HEK293 (cell line): ENCODE data around the gene SWAP70.

Experiments
- CTCF ChIA-PET: fragments of 350-600 bp; formaldehyde crosslinking; extraction: SDS; loops from one replicate; lab custom pipeline; 2021; ENCODE audit warnings: antibody characterized with exemption; lab: Yijun Ruan, JAX
- POLR2A ChIA-PET: fragments of 300-600 bp; formaldehyde crosslinking; extraction: SDS; loops from one replicate; lab custom pipeline; 2020; ENCODE audit warnings: antibody characterized with exemption, inconsistent platforms; lab: Yijun Ruan, JAX
- H3K27ac ChIP-seq: fragments of 200-500 bp; sonication (Bioruptor generic); 2 replicates; pipeline ENCODE4 v1.5.1; 2014; ENCODE audit warnings: low read depth, low read length, control low read depth, inconsistent platforms; ENCODE audit errors: extremely low read depth
- H3K36me3 ChIP-seq, 2 experiments: fragments of 200-500 bp in 1 of 2; sonication (Bioruptor generic) in 1 of 2; 1 replicate in 1 of 2; 2 replicates in 1 of 2; pipeline ENCODE4 v1.5.1; 2014 to 2017; ENCODE audit warnings: inconsistent platforms in 2 of 2, low read length in 2 of 2; ENCODE audit not compliant: control insufficient read depth in 2 of 2, insufficient read depth in 1 of 2
- H3K4me1 ChIP-seq: fragments of 200-500 bp; sonication (Bioruptor generic); 2 replicates; pipeline ENCODE4 v1.5.1; 2014; ENCODE audit warnings: mild to moderate bottlenecking, low read length, inconsistent platforms; ENCODE audit not compliant: control insufficient read depth, insufficient read depth
- H3K4me3 ChIP-seq: 2 replicates; pipeline ENCODE4 v1.5.1; 2011; ENCODE audit warnings: low read depth, mild to moderate bottlenecking, control low read depth, low read length, moderate library complexity
- H3K9me3 ChIP-seq: fragments of 200-500 bp; sonication (Bioruptor generic); 2 replicates; pipeline ENCODE4 v1.5.1; 2014; ENCODE audit warnings: low read depth, low read length, inconsistent platforms; ENCODE audit not compliant: control insufficient read depth, insufficient read depth
- HOXA7 ChIP-seq: sonication (generic); formaldehyde crosslinking; IDR thresholded peaks from 2 replicates; pipeline ENCODE4 v1.8.1; 2022; ENCODE audit warnings: missing genetic modification reagents, borderline replicate concordance
- KLF10 ChIP-seq: fragments of 450-650 bp; IDR thresholded peaks from 2 replicates; pipeline ENCODE4 v1.5.1; 2018; ENCODE audit warnings: missing biosample characterization, mild to moderate bottlenecking, missing genetic modification characterization
- MYNN ChIP-seq: fragments of 450-650 bp; formaldehyde crosslinking; IDR thresholded peaks from 2 replicates; pipeline ENCODE4 v1.5.1; 2016; ENCODE audit warnings: missing biosample characterization, missing genetic modification characterization, borderline replicate concordance
- OVOL3 ChIP-seq: fragments of 450-650 bp; formaldehyde crosslinking; IDR thresholded peaks from 2 replicates; pipeline ENCODE4 v1.5.1; 2016; ENCODE audit warnings: missing biosample characterization, missing genetic modification characterization
- ZBTB1 ChIP-seq: fragments of 450-650 bp; formaldehyde crosslinking; IDR thresholded peaks from 2 replicates; pipeline ENCODE4 v1.5.1; 2016; ENCODE audit warnings: missing biosample characterization, missing genetic modification characterization
- ZNF114 ChIP-seq: fragments of 450-650 bp; formaldehyde crosslinking; IDR thresholded peaks from 2 replicates; pipeline ENCODE4 v1.5.0; 2017; ENCODE audit warnings: missing biosample characterization, missing genetic modification characterization
- ZNF138 ChIP-seq: fragments of 450-650 bp; formaldehyde crosslinking; IDR thresholded peaks from 2 replicates; pipeline ENCODE4 v1.5.1; 2016; ENCODE audit warnings: missing biosample characterization, missing genetic modification characterization, borderline replicate concordance
- ZNF223 ChIP-seq: fragments of 450-650 bp; formaldehyde crosslinking; IDR thresholded peaks from 2 replicates; pipeline ENCODE4 v1.5.1; 2016; ENCODE audit warnings: missing biosample characterization, missing genetic modification characterization
- ZNF24 ChIP-seq: fragments of 450-650 bp; formaldehyde crosslinking; IDR thresholded peaks from 2 replicates; pipeline ENCODE4 v1.5.1; 2016; ENCODE audit warnings: missing biosample characterization, missing genetic modification characterization
- ZNF248 ChIP-seq: fragments of 450-650 bp; formaldehyde crosslinking; IDR thresholded peaks from 2 replicates; pipeline ENCODE4 v1.5.1; 2017; ENCODE audit warnings: missing biosample characterization, missing genetic modification characterization
- ZNF530 ChIP-seq: fragments of 450-650 bp; formaldehyde crosslinking; IDR thresholded peaks from 2 replicates; pipeline ENCODE4 v1.5.1; 2016; ENCODE audit warnings: low read depth, missing biosample characterization, missing genetic modification characterization
- ZNF544 ChIP-seq: fragments of 450-650 bp; formaldehyde crosslinking; IDR thresholded peaks from 2 replicates; pipeline ENCODE4 v1.5.0; 2017; ENCODE audit warnings: missing biosample characterization, missing genetic modification characterization
- ZNF549 ChIP-seq: fragments of 450-650 bp; IDR thresholded peaks from 2 replicates; pipeline ENCODE4 v1.5.1; 2018; ENCODE audit warnings: missing biosample characterization, missing genetic modification characterization, mild to moderate bottlenecking, inconsistent platforms, moderate library complexity
- ZNF571 ChIP-seq: fragments of 450-650 bp; formaldehyde crosslinking; IDR thresholded peaks from 2 replicates; pipeline ENCODE4 v1.5.0; 2017; ENCODE audit warnings: missing biosample characterization, missing genetic modification characterization
- ZNF600 ChIP-seq: fragments of 450-650 bp; formaldehyde crosslinking; IDR thresholded peaks from 2 replicates; pipeline ENCODE4 v1.5.1; 2016; ENCODE audit warnings: missing biosample characterization, missing genetic modification characterization
- ZNF658 ChIP-seq: fragments of 450-650 bp; formaldehyde crosslinking; IDR thresholded peaks from 2 replicates; pipeline ENCODE4; 2016; ENCODE audit warnings: missing biosample characterization, missing genetic modification characterization
- ZNF660 ChIP-seq: fragments of 450-650 bp; IDR thresholded peaks from 2 replicates; pipeline ENCODE4 v1.5.1; 2018; ENCODE audit warnings: missing biosample characterization, mild to moderate bottlenecking, missing genetic modification characterization
- TF ChIP-seq, protein P1 (sequence below): fragments of 450-650 bp; formaldehyde crosslinking; IDR thresholded peaks from 2 replicates; pipeline ENCODE4 v1.5.1; 2016; ENCODE audit warnings: missing biosample characterization, missing genetic modification characterization
- TF ChIP-seq, protein P2 (sequence below): fragments of 450-650 bp; formaldehyde crosslinking; IDR thresholded peaks from 2 replicates; pipeline ENCODE4 v1.5.1; 2016; ENCODE audit warnings: missing biosample characterization, missing genetic modification characterization
- TF ChIP-seq, protein P3 (sequence below): fragments of 450-650 bp; formaldehyde crosslinking; IDR thresholded peaks from 2 replicates; pipeline ENCODE4 v1.5.1; 2016; ENCODE audit warnings: missing biosample characterization, missing genetic modification characterization

The SWAP70 gene

DNA sequence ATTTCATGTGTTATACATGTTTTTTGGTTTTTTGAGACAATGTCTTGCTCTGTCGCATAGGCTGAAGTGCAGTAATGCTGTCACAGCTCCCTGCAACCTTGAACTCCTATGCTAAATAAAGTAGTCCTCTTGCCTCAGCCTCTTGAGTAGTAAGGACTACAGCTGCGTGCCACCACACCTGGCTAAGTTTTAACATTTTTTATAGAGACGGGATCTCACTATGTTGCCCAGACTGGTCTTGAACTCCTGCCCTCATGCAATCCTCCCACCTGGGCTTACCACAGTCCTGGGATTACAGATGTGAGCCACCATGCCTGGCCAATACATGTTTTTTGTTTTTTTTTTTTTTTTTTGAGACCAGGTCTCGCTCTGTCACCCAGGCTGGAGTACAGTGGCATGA, 33.9 kb downstream of the SWAP70 start (continued):
- no peak for TF ChIP-seq OVOL3 (tag by site-specific recombination)
- no peak for TF ChIP-seq ZBTB1 (tag by site-specific recombination)
- no peak for TF ChIP-seq ZNF544
- TF ChIP-seq ZNF248 (tag by site-specific recombination) = no peak
- TF ChIP-seq HOXA7 = no peak
- TF ChIP-seq ZNF138 (tag by site-specific recombination) = no peak
- TF ChIP-seq, protein P1, sequence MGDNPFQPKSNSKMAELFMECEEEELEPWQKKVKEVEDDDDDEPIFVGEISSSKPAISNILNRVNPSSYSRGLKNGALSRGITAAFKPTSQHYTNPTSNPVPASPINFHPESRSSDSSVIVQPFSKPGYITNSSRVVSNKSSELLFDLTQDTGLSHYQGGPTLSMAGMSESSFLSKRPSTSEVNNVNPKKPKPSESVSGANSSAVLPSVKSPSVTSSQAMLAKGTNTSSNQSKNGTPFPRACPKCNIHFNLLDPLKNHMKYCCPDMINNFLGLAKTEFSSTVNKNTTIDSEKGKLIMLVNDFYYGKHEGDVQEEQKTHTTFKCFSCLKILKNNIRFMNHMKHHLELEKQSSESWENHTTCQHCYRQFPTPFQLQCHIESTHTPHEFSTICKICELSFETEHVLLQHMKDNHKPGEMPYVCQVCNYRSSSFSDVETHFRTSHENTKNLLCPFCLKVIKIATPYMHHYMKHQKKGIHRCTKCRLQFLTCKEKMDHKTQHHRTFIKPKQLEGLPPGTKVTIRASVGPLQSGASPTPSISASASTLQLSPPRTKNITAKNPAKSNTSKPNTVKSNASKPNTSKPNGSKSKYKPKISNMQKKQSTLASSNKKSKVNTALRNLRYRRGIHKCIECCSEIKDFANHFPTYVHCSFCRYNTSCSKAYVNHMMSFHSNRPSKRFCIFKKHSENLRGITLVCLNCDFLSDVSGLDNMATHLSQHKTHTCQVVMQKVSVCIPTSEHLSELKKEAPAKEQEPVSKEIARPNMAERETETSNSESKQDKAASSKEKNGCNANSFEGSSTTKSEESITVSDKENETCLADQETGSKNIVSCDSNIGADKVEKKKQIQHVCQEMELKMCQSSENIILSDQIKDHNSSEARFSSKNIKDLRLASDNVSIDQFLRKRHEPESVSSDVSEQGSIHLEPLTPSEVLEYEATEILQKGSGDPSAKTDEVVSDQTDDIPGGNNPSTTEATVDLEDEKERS (tag by site-specific recombination) = no peak
- TF ChIP-seq, protein P2, sequence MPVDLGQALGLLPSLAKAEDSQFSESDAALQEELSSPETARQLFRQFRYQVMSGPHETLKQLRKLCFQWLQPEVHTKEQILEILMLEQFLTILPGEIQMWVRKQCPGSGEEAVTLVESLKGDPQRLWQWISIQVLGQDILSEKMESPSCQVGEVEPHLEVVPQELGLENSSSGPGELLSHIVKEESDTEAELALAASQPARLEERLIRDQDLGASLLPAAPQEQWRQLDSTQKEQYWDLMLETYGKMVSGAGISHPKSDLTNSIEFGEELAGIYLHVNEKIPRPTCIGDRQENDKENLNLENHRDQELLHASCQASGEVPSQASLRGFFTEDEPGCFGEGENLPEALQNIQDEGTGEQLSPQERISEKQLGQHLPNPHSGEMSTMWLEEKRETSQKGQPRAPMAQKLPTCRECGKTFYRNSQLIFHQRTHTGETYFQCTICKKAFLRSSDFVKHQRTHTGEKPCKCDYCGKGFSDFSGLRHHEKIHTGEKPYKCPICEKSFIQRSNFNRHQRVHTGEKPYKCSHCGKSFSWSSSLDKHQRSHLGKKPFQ (tag by site-specific recombination) = no peak

DNA sequence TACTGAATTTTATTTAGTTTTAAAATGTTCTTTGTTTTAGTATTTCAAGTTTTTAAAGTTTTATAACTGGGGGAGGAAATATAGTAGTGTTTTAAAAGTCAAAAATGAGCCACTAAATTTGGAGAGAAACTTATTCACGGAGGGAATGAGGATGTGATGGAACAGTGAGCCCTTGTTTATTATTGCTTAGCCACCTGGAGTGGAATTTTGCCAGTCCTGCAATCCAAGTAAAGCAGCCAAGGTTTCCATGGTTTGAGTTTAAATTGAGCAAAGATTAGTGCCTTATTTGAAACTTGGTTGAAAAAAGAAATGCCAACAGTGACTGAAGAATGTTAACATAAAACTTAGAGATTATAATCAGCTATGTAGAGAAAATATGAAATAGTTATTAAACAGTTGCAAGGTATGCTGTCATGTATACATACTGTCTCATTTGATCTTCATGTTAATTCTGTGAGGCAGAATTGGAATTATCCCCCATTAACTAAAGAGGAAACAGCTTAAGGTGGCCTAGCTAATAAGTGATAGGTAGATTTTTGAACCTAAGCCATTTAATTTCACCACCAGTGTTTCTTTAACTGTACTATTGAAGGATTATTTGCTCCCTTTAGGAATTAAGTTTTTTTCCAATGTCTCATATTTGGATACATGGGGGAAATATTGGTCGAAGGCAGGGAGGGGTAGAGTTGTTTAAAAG, 36.4 kb downstream of the SWAP70 start:
- no peaks in the 10 kb centered on the region for H3K9me3 ChIP-seq
- no peak overlapping the region for H3K4me3 ChIP-seq
- no peak overlapping the region for H3K27ac ChIP-seq
- H3K4me1 ChIP-seq = no peaks in the 10 kb centered on the region; the same call in none of the 2 replicates
- H3K36me3 ChIP-seq = peaks cover 0 to 8% of the 10 kb centered on the region in 2 experiments; a peak in 2 of 3 replicates
- ChIA-PET POLR2A (no interaction called here), CTCF (interaction anchor here (0.7 kb wide), 1 partner anchor 162 kb away, joined by 6 read pairs; no protein-coding TSS in a partner anchor)
- TF ChIP-seq ZNF114 (no peak), ZNF600 (tag by site-specific recombination) (0 out of 2 replicates have a peak, but pooled peaks have one; percentile 21)

DNA sequence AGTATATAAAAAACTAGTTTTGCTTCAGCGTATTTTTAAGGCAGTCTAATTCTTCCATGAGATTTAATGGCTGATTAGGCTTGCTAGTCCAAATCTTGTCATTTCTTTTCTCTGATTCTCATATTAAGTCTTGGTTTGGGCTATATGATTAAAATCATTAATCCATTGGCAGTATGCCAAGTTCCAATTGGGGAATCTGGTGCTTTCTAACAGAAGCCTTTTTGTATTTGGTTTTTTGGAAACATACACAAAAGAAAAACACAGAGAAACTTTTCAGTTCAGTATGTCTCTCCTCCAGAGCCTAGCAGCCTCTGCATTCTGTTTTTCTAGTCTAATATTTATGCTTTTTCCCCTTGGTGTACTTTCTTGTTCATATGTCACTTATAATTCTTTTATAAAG, 37.9 kb downstream of the SWAP70 start:
- POLR2A ChIA-PET = no interaction called here

DNA sequence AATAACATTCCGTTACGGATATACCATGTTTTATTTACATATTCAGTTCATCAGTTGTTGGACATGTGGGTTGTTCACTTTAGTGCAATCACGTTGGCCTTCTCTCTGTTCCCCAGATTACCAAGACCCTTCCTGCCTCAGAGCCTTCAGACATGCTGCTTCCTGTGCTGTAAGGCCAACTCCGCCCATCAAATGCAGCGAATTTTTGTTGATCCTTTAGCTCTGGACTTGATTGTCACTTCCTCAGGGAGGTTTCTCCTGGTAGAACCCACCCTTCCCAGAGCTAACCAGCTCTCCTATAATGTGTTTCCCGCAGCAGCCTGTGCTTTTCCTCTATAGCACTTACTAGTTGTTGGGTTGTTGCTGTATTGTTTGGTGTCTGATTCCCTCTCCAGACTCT, 39.4 kb downstream of the SWAP70 start:
- ChIA-PET POLR2A (no interaction called here), CTCF (no interaction called here)
- no peak overlapping the region for H3K4me3 ChIP-seq
- no peaks in the 10 kb centered on the region for H3K36me3 ChIP-seq
- H3K4me1 ChIP-seq = no peaks in the 10 kb centered on the region; the same call in none of the 2 replicates
- H3K9me3 ChIP-seq = no peaks in the 10 kb centered on the region
- H3K27ac ChIP-seq = no peak overlapping the region
- TF ChIP-seq ZNF24 (tag by site-specific recombination) (no peak), ZNF530 (tag by site-specific recombination) (no peak), ZNF223 (tag by site-specific recombination) (no peak), MYNN (tag by site-specific recombination) (no peak), ZNF549 (no peak), ZNF658 (tag by site-specific recombination) (no peak)
- TF ChIP-seq, protein P3, sequence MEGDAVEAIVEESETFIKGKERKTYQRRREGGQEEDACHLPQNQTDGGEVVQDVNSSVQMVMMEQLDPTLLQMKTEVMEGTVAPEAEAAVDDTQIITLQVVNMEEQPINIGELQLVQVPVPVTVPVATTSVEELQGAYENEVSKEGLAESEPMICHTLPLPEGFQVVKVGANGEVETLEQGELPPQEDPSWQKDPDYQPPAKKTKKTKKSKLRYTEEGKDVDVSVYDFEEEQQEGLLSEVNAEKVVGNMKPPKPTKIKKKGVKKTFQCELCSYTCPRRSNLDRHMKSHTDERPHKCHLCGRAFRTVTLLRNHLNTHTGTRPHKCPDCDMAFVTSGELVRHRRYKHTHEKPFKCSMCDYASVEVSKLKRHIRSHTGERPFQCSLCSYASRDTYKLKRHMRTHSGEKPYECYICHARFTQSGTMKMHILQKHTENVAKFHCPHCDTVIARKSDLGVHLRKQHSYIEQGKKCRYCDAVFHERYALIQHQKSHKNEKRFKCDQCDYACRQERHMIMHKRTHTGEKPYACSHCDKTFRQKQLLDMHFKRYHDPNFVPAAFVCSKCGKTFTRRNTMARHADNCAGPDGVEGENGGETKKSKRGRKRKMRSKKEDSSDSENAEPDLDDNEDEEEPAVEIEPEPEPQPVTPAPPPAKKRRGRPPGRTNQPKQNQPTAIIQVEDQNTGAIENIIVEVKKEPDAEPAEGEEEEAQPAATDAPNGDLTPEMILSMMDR (tag by site-specific recombination) = no peak

More for the DNA sequence above, 37.9 kb downstream of the SWAP70 start:
- Histone ChIP-seq H3K9me3 (no peaks in the 10 kb centered on the region), H3K36me3 (no peaks in the 10 kb centered on the region; a peak in 1 of 3 replicates), H3K4me1 (no peaks in the 10 kb centered on the region; the same call in none of the 2 replicates), H3K4me3 (no peak overlapping the region), H3K27ac (no peak overlapping the region)
- CTCF ChIA-PET = no interaction called here
- TF ChIP-seq ZNF660 (0 out of 2 replicates have a peak, but pooled peaks have one; percentile 27), ZNF571 (no peak), KLF10 (tag by site-specific recombination) (peak; percentile 21; the same call in 1 of the 2 replicates)
